ENCODE data around the gene TRIM63.

TRIM63 gene

DNA sequence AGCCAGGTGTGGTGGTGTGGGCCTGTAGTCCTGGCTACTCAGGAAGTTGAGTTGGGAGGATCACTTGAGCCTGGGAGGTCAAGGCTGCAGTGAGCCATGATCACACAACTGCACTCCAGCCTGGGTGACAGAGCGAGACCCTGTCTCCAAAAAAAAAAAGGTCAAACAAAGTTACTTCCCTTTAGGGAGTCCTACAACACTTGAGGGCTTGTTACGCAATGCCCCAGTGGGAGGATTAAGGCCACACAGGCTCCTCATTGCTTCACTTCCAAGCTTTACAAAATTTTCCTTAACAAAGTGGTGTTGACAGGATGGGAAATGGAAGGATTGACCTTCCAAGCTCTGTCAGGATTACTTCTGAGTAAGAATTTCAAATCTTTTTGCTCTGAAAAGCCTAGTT, 52.1 kb downstream of the TRIM63 start:
- DNase-seq = no peak

DNA sequence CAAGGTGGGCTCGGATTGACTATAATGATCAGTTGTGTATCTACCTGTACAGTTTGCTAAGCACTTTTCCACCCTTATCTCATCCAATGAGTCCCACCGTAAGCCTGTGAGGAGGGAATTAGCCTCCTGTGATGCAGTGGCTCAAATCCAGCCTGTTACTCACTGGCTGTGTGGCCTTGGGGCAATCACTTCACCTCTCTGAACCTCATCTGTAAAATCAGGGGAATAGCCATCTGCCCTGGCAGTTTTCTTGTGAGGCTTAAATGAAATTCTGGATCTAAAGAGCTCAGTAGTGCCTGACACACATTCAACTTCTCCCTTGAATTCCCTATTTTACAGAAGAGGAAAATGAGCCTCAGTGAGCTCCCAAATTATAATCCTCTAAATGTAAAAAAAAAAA, 53.3 kb downstream of the TRIM63 start:
- DNase-seq = no peak

DNA sequence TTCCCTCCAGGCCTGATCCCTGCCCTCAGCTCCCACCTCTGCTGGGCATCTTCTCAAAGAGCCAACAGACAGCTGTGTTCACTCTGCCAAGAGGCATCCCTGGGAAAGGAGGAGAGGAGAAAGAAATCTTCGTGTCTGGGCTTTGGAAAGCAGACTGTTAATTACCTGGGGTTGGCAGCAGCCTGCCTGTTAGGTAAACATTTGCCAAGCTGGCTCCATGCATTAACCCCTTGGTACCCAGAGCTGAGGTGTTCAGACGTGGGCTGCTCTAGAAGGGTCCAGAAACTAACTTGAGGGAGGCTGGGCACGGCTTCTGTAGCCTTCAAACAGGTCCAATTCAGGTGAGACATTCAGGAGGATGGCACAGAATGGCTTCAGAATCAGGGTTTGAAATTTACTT, 54.6 kb downstream of the TRIM63 start:
- DNase-seq = no peak

DNA sequence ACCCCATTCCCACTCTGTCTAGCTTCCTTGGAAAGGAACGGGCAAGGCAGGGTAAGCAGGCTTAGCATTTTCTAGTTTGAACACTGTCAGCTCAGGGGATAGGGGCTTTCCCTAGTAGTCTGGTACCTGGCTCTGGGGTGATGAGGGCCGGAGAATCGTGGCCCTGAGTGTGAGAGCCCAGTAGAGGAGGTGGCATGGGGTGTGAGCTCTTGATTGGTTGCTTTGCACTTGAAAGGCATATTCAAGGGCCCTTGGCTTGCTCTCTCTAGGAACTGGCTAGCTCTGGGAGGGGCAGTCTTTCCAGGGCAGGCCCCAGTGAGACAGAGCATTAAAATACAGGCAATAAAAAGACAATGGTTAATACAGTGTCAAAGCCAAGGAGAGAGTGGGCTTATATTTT, 56.6 kb downstream of the TRIM63 start:
- no peak for DNase-seq

DNA sequence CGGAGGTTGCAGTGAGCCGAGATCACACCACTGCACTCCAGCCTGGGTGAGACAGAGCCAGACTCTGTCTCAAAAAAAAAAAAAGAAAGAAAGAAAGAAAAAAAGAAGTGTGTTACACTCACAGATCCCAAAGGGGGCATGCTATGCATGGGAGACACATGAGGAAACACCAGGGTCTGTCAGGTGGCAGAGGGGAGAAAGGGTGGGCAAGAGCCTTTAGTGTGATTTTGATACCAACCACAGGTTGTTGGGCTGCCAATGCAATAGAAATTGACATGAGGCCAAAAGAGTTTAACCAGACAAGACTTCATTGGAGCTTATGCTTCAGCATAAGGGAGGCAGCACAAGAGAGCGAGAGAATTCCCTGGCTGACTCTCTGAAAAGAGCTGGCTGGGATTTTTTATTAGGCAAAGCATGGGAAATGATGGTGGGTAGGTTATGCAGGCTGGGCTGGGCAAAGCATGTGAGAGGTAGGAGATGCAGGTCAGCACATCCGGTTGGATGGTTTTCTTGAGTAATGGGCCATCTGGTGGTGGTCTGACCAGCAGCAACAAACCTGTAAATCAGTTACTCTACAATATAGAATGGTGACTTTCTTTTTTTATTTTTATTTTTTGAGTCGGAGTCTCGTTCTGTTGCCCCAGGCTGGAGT, 57.5 kb downstream of the TRIM63 start:
- DNase-seq = no peak

DNA sequence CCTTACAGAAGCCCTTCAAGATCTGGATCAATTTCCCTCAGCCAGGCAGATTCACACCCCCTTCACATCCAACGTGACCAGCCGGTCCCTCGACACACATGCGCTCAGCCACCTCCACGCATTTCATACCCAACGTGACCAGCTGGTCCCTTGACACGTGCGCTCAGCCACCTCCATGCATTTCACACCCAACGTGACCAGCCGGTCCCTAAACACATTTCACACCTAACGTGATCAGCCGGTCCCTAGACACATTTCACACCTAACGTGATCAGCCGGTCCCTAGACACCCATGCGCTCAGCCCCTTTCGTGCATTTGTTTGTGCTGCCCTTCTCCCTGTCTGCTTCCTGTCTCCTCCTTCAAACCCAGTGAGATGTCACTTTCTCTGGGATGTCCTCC, 60.7 kb downstream of the TRIM63 start:
- no peak for DNase-seq

DNA sequence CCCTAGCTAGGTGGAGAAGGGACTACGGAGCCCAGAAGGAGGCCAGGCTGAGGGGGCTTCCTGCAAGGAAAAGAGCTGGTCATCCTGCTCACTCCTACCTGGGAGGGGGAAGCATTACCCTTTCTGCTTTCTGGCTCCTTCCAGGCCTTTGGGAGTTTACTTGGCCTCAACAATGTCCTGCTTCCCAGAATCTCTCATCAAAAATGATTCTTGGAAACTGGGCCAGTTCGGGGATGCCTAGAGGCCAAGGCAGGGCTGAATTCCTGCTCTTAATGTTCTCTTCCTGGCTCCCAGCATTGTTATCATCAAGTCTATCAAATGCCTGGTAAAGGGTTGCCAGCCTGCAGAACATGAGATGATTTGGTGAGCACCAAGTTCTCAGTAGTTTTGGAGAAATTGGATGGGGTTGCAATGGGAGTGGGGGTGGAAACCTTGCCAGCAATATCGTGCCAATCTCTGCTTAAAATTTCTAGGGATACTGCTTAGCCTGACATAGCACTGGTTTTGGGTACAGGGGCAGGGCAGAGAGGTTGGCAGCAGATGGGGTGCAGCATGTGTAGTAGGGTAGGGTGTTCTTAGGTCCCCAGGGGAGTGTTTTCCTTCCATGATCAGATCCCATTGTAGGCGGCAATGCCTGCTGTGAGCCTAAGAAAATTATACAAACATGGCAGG, 61.9 kb downstream of the TRIM63 start:
- no peak for DNase-seq

DNA sequence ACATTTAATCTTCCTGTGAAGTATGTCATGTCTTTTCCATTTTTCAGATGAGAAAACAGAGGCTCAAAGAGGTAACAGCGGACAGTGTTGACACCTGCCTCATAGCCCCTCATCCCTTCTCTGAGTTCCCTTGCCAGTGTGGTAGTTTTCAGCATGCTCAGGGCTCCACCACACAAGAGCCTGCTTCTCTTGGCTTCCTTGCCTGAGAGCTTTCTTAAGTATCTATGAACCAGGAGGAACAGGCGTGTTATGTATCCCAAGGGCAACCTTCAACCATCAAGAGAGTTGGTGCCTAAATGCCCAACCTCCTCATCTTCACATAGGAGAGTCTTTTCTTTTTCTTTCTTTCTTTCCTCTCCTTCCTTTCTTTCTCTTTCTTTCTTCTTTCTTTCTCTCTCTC, 63.7 kb downstream of the TRIM63 start:
- DNase-seq = no peak

DNA sequence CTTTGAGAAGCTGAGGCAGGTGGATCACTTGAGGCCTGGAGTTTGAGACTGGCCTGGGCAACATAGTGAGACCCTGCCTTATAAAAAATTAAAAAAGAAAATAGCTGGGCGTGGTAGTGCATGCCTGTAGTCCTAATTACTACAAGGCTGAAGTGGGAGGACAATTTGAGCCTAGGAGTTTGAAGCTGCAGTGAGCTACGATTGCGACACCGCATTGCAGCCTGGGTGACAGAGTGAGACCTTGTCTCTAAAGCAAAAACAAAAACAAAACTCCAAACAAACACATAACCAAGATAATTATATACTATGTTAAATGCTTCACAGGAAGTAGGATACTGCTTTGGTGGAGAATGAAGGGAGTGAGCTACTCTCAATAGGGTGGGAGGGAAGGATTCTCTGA, 64.2 kb downstream of the TRIM63 start:
- no peak for DNase-seq

Measured in stimulated activated naive CD4-positive, alpha-beta T cell (primary cell).